ENCODE data around the gene PIAS2.
"Not testable (repeated sequence)": the region's sequence is repeated elsewhere in the genome, so short reads cannot be mapped to it uniquely, and the experiment has no call there.

PIAS2 gene

DNA sequence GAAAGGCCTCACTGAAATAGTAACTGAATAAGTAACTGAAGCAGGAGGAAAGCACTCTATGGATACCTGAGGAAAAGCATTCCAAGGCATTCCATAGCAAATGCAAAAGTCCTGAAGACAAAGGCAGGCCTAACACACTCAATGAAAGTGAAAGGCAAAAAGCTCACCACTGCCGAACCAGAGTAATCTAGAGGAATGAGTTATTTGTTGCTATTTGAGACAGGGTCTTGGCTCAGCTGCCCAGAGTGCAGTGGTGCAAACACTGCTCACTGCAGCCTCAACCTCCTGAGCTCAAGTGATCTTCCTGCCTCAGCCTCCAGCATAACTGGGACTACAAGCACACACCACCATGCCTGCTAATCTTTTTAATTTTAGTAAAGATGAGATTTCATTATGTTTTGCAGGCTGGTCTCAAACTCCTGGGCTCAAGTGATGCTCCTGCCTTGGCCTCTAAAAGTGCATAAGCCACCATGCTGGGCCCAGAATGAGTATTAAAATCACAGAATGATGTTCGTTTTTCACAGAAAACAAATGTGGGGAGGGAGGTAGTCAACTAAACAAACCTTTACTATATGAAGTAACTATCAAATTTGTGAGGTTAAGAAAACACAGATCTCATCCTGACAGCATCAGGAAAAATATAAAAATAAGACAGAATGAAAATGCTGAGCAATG is 17.9 kb downstream of the PIAS2 start:
- DNase-seq = no peak

DNA sequence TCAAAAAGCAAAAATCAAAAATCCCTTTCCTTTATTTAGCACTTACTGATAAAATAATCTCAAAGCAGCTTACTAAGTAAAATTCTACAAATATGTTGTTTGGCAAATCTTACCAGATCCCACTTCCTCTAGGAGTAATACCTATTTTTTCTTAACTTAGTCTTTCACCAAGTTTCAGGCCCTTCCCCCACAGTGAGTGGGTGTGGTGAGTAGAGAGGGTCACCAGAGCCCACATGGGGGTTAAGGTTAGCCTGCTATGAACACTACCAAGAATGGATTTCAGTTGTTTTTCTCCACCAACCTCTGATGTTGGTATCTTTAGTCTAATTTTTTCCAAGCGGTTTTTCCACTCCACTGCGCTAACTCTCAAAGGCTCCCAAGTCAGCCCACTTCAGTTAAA is 23.2 kb downstream of the PIAS2 start:
- DNase-seq = no peak

DNA sequence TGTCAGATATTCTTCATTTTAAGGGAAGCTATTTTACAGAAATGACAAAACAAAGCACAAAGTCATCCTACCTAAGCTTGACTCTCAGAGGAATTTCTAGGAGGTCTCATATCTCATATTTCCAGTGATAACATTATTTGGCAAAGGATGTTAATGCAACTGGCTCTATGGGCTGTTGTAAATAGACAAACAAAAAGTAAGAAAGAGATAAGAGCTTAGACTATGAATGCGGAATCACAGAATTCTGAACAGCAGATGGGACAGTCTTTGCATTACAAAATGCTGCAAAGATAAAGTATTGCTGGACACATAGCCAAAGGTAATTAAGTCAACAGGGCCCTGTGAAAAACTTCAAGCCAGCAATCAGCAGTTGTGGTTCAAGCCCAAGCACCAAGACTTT is 23.9 kb downstream of the PIAS2 start:
- DNase-seq = no peak

DNA sequence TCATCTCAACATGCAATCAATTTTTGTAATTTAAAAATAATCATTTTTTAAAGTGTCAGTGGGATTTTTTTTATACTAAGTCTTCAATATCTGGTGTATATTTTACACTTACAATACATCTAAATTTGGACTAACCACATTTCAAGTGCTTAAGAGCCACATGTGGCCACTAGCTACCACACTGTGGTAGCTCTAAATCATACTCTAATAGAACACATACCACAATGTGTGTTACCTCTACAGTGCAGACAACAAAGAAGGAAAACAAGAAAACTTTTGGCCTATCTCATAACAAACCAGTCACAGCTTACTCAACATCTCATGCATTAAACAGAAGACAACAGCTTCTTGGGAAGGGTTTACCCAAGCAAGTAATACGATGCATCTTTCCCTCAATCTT is 24.5 kb downstream of the PIAS2 start:
- no peak for DNase-seq

DNA sequence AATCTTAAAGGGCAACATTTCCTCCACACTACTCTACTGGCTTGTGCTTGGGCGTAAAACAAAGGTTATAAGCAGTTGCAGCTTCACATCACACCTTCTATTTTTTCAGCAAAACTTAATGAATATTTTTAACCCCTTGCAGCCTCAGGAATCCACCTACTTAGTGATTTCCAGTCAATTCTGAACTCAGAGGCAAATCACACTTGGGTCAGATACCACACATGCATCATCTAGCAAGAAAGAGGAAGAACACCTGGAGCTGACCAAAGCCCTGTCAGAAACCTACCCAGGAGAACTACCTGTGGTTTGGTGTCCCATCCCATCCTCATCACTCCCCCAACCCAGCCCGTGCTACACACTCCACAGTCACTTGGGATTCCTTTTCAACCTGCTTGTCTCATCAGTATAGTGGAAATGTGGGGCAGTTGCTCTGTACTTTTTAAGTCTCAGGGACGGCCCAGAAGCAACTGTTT is 25.5 kb downstream of the PIAS2 start:
- no peak for DNase-seq

DNA sequence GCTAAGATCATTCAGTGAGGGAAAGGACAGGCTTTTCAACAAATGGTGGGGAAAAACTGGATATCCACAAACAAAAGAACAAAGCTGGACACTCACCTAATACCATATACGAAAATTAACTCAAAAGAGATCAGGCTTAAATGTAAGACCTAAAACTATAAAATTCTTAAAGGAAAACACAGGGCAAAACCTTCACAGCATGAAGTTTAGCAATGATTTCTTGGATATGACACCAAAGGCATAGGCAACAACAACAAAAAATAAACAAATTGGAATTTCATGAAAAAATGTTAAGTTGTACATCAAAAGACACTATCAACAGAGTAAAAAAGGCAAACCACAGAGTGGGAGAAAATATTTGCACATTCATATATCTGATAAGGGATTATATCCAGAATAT is 28.3 kb downstream of the PIAS2 start:
- no peak for DNase-seq

DNA sequence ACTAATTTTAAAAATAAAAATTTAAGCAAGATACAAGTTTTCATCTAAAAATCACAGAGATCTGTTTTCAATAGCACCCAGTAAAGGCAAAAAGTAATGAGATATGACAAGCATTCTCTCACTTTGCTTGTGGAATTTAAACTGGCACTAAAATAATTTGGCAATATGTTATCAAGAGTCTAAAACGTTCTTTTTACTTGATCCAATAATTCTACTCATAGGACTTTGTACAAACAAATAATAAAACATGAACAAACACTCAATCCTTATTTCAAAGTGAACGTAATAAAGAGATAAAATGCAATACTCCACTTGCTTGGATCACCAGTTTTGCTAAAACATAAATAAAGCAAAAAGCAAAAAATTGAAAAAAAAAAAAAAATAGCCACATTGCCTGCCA is 30.4 kb downstream of the PIAS2 start:
- no peak for DNase-seq

DNA sequence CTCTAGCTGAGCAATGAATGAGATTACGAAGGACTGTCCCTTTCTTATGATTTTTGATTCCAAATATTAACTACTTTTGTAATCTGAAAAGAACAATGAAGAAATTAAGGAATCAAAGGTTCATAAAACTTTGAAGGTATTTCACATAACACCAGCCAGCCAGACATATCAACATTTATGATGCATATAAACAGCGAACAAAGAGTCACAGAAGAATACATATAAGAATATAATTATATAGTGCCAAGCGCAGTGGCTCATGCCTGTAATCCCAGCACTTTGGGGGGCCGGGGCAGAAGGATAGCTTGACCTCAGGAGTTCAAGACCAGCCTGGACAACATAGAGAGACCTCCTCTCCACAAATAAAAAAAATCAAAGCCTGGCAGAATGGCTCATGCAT is 34.1 kb downstream of the PIAS2 start:
- DNase-seq = no peak

DNA sequence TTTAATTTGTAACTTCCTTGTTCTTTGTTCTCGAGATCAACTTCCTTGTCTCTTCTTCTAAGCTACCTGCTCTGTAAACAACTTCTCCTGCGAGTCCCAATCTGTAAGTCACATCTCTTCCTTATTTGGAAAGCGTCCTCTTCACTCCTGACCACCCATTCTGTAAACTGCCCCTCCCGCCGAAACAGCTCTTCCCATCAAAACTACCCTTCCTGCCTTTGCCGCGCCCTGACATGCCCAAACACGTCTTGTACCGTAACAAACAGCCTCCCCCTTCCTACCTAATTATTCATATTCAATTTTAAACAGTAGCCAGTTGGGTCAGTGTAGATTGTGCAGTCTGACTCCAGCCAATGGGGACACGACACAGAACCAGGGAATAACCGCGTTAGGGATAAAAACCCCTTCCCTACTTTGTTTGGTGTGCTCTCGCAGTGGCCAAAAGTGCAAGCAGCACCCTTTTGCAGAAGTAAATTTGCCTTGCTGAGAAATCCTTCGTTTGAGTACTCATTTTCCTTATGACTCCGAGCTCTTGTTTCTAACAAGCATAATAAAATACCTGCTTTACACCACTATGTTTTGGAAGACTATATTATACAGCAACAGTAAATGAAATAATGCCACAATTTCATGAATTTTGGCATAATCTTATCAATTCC is 39.8 kb downstream of the PIAS2 start:
- no peak for DNase-seq

DNA sequence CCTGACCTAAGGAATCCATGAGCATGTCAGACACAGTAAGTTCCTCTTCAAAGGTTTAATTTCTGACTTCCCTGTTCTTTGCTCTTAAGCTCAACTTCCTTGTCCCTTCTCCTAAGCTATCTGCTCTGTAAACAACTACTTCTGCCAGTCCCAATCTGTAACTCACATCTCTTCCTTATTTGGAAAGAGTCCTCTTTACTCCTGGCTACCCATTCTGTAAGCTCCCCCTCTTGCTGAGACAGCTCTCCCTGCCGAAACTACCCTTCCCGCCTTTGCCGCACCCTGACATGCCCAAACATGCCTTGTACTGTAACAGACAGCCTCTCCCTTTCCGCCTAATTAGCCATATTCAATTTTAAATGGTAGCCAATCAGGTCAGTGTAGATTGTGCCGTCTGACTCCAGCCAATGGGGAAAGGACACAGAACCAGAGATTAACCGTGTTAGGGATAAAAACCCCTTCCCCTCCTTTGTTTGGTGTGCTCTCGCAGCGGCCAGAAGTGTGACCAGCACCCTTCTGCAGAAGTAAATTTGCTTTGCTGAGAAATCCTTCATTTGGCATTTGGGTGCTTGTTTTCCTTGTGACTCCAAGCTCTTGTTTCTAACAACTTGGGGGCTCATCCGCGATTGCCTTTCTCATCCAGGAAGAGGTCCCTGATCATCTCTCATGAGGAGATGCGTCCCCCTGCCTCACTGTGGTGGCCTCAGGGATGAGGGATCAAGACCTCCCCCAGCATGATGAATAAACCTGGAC is 49.0 kb downstream of the PIAS2 start:
- no peak for DNase-seq

DNA sequence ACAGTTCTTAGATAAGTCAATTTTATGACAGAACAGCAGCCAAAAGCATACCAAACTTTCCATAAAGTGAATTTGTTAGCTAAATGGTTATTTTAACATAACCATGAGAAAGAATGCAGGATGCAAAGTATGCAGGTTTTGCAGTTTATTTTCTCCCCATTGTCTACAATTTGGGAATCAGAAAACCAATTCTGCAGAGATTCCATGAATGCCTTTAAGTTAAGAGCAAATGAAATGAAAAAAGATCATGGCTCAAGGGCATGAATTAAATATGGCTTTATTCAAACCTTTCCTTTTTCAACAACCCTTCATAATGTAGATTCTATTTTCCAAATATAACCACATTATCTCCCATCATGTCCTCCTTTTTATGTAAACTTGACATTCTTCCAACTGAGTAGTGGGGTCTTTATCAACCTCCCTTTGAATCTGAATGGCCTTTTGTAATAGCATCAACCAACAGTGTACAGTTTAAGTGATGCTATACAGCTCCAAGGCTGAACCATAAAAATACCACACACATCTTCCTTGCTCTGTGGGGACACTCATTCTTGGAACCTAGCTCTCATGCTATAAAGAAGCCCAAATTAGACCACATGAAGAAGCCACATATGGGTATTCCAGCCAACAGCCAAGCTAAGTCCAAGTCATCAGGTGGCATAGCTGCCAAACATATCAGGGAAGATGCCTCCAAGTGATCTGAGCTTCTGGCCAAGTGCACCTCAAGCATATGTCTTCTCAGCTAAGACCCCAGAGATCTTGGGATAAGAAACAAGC is 49.8 kb downstream of the PIAS2 start:
- no peak for DNase-seq

DNA sequence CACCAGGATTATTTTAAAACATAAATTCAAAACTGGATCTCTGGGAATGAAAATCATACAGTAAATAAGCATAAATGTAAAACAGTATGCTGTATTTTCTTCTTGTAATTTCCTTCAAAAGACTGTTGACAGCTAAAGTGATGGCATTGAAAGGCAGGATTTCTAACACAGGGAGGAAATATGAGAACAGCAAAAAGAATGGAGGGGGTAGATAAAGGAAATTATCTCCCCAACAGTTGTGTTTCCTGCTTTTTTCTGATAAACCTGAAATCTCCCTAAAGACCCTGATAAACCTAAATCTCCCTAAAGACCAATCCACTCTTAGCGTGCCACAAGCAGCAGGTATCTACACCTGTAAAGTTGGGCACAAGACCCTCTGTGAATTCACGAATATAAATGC is 50.8 kb downstream of the PIAS2 start:
- no peak for DNase-seq

DNA sequence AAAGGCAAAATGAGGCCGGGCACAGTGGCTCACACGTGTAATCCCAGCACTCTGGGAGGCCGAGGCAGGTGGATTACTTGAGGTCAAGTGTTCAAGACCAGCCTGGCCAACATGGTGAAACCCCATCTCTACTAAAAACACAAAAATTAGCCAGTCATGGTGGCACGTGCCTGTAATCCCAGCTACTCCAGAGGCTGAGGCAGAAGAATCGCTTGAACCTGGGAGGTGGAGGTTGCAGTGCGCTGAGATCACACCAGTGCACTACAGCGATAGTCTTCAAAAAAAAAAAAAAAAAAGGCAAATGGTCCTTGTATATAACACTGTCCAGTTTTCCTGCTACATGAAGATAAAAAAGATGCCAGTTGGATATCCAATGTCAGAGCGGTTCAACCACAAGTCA is 52.1 kb downstream of the PIAS2 start:
- not testable (repeated sequence) for DNase-seq

DNA sequence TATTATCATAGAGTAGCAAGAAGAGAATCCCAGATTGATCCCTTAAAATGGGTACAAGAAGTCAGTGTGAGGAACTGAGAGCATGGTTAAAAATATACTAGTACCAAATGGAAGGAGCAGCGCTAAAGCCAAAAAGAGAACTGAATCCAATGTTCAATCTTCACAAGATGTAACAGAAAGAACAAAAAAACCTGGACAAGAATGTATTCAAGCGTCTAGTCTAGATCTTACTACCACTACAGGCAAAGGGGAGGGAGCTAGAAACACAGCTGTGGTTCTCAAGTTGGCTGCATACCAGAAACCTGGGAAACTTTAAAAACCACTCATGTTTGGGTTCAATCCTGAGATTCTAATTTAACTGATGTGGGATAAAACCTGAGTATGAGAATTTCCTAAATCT is 57.5 kb downstream of the PIAS2 start:
- DNase-seq = no peak

DNA sequence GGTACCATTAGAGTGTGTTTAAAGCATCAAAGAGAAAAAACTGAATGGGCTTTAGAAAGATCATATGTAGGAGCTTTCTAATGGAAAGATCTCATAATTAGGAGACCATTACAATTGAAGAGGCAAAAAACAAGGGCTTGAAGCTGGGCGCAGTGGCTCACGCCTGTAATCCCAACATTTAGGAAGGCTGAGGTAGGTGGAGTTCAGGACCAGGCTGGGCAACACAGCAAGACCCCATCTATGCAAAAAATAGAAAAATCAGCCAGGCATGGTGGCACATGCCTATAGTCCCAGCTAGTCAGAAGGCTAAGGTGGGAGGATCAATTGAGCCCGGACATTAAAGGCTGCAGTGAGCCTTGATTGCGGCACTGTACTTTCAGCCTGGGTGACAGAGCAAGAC is 59.0 kb downstream of the PIAS2 start:
- DNase-seq = no peak

DNA sequence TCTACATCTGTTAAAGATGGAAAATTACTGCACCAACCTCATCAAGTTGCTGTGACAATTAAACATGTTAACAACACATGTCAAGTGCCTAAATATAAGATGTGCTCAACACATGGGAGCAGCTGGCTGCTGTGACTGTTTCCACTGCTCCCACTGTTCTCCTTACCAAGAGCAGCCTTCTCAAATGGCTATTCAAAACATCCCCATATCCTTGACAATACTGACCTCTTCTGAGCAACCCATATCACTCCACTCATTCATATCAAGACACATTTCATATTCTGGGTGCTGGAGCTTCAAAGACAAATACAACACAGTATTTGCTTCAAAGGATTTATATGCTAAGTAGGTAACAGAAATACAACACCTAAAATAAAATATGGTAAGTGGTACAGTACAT is 60.3 kb downstream of the PIAS2 start:
- no peak for DNase-seq

DNA sequence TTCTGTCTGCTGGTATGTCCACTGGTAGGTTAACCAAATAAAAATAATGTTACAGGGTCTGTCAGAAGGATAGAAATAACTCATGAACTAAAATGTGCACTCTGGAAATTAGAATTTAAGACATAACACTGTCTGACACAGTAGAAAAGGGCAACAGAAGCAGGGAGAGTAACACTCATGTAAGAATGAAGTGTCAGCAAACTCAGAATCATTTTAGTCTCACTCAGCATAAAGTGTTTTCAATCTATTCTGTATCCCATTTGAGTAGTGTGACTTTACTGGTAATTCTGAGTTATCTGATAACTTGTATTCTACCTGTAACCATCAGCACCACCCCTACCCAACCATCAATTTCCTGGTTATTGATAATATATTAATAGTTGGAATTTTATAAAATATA is 68.3 kb downstream of the PIAS2 start:
- no peak for DNase-seq

DNA sequence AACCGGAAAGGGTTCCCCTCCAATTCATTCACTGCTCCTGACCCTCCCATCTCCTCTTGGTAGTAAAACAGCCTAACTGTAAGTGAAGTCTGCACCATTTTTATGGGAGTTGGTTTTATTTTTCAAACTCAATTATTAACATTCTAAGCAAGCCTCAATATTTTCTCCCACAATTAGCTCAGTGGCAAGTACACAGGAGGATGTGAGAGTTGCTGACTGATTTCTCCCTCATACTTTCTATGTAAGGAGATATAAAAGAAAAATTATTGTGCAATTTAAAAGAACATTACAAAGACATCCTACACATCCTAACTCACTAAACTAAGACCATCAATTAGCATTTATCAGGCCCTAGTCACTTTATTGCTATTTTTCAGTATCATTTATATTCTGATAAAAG is 73.9 kb downstream of the PIAS2 start:
- no peak for DNase-seq

DNA sequence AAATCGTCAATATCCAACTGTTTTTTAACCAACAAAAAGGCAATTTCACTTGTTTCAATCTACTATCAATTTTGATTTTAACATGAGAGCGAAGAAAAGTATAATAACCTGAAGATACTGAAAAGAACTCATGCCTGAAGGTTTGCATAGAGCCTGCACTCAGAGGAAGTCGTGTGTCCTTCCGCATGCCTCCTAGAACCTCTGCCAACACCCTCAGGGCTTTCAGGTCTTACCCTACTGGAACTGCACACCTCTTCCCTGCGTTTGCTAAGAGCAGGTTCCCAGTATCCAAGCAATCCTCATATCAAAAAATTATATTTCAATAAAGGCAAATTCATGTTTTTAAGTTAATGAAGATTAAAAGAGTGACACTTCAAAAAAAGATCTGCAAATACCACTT is 74.7 kb downstream of the PIAS2 start:
- no peak for DNase-seq

DNA sequence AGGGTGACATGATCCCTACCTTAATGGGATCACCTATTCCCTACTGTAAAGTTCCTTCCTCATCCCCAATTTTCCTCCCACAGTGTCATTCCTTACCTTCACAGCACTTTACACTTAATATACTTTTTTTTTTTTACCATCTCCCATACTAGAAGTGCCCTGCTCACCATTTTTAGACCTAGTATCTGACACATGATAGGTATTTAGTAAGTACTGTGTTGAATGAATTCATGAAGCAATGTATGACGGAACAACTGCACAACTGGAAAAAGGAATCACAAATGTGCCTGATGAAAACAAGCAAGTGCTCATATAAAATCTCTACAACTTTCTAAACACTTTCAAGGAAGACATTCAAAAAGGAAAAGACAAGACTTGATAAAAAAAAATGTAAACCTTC is 83.4 kb downstream of the PIAS2 start:
- no peak for DNase-seq

DNA sequence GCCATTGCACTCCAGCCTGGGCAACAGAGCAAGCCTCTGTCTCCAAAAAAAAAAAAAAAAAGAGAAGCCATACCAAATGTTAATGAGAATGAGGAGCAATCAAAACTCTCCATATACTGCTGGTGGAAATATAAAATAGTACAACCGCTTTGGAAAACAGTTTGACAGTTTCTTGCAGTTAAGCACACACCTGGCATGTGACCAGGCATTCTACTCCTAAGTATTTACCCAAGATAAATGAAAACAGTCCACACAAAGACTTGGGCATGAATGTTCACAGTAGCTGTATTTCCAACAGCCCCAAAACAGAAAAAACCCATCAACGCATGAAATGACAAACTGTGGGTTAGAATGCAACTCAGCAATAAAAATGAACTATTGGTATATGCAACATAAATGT is 84.5 kb downstream of the PIAS2 start:
- DNase-seq = no peak

DNA sequence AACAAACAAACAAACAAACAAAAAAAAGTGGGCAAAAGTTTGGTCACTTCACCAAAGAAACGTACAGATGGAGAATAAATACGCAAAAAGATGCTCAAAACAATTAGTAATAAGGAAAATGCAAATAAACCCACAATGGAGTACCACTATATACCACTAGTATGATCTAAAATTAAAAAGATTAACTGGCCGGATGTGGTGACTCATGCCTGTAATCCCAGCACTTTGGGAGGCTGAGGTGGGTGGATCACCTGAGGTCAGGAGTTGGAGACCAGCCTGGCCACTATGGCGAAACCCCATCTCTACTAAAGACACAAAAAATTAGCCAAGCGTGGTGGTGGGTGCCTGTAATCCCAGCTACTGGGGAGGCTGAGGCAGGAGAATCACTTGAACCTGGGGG is 84.9 kb downstream of the PIAS2 start:
- not testable (repeated sequence) for DNase-seq

DNA sequence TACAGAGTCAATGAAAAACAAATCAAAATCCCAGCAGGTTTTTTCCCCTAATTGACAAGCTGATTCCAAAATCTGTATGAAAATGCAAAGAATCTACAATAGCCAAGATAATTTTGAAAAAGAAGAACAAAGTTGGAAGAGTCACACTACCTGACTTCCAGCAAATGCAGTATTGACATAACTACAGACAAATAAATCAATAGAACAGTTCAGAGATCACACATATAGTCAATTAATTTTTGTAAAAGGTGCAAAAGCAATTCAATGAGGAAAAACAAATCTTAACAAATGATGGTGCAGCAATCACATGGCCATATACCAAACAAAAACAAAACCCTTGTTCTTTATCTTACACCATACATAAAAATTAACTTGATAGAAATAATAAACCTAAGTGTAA is 85.9 kb downstream of the PIAS2 start:
- no peak for DNase-seq

DNA sequence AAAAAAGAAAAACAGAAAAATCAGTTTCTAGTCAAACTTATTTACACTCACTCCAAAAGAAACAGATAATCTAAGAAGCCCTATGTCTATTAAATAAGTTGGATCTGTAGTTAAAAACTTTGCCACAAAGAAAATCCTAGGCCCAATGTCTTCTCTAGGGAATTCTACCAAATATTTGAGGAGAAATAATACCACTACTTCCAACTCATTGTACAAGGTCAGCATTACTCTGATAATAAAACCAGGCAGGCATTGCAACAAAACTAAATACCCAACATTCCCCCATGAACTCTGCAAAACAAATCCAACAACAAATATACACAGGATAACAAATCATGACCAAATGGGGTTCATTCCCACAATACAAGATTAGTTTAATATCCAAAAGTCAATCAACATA is 86.7 kb downstream of the PIAS2 start:
- DNase-seq = no peak

Measured in stimulated activated CD4-positive, alpha-beta T cell treated with anti-CD3 and anti-CD28 coated beads, Interleukin-2, amount 100 ng/mL, for 48 hours (primary cell).